ENCODE data around the gene NFATC1.

The NFATC1 gene

DNA sequence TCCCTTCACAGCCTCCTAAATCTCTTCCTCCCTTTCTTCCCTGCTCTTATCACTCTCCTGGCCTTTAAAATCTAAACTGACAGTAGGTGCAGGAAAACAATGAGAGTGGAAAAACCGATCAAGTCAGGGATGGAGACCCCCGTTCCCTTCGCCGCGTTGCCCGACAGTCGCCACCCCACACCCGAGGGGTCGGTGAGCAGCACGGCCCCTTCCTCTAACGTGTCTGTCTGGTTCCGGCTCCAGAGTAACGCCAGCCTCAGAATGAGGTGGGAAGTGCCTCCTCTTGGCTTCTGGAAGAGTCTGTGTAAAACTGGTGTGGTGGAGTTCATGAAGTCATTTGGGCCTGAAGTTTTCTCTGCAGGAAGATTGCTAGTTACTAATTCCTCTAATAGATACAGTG, 138.6 kb downstream of the NFATC1 start:
- no peak for DNase-seq (ENCODE audit: low spot score)

DNA sequence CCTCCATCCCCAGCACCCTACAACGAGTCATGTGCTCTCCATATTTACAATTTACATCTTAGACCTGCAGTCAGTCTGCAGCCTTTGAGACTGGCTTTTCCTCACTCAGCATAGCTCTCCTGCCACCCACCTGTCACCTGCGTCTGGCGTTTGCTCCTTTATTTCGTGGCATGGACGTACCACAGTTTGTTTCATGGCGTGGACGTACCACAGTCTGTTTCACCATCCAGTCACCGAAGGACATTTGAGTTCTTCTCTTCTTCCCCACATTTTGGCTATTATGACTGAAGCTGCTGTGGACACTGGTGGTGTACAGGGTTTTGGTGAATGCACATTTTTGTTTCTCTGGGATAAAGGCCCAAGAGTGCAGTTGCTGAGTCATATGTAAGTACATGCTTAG, 142.0 kb downstream of the NFATC1 start:
- no peak for DNase-seq (ENCODE audit: low spot score)

DNA sequence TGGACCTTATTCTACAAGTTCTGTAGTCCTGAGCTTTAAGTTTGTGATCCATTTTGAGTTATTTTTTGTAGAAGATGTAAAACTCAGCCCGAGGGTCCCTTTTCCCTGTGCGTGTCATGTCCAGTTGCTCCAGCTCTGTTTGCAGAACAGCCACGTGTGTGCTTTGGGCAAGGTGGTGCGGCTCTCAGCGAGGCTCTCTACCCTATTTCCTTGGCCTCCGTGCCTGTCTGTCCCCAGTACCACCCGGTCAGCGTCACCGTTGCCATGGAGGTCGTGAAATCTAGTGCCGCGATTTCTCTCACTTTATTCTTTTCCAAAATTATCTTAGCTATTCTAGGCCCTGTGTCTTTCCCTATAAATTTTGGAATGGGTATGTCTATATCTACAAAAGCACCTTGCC, 142.9 kb downstream of the NFATC1 start:
- DNase-seq (ENCODE audit: low spot score) = no peak

DNA sequence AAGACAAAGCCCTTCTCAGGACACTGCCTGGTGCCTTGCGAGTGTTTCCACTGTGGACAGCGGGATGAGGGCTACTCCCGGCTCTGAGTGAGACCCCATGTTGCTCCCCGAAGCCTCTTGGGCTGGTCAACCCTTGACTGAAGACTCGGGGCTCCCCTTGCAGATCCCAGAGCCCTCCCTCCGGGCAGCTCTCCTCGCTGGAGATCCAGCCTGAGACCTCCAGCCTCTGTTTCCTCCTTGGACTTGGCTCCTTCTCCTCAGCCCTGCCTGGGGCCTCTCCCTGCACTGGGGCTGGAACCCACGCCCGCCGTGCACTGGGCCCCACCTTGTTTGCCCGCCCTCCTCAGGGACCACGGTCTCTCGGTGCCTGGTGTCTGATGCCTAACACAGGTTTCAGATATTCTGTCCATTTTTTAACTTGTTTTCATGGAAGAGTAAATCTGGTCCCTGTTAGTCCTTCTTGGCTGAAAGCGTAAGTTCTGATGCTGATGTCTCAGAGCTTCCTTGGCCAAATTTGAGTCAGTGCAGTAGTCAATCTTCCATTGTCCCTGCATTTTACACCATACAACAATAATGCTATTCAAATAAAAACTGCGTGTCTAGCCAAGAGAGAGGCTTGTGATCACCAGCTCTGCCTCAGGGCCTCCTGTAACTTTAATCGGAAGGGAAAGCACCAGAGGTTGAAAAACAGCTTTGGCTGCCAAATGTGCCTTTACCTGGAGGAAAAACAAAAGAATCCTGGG, 144.6 kb downstream of the NFATC1 start:
- no peak for DNase-seq (ENCODE audit: low spot score)

DNA sequence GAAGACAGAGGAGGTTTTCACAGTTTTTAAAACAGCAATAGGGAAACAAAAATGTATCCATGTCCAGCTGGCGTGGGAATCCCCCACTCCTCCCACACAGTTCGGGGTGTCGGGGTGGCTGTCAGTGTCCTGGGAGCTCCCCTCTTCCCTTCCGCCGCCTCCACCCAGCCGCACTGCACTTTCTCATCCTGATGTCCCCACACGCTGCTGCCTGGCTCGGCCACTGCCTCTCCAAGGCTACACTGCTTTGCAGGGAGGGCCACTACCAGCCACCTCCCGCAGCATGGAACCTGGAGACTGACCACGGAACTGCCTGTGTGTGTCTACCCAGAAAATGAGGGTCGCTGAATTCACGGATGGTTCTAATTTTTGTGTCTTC, 145.2 kb downstream of the NFATC1 start:
- no peak for DNase-seq (ENCODE audit: low spot score)

DNA sequence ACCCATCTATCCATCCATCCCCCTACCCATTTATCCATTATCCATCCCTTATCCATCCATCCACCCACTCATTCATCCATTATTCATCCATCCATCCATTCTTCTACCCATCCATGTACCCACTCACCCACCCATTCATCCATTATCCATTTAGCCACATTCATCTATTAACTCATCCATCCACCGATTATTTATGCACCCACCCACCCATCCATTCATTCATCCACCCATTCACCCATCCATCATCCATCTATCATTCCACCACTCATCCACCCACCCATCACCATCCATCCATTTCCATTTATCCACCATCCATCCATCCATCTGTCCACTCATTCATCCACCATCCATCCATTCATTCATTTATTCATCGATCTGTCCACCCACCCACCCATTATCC, 146.5 kb downstream of the NFATC1 start:
- no peak for DNase-seq (ENCODE audit: low spot score)

DNA sequence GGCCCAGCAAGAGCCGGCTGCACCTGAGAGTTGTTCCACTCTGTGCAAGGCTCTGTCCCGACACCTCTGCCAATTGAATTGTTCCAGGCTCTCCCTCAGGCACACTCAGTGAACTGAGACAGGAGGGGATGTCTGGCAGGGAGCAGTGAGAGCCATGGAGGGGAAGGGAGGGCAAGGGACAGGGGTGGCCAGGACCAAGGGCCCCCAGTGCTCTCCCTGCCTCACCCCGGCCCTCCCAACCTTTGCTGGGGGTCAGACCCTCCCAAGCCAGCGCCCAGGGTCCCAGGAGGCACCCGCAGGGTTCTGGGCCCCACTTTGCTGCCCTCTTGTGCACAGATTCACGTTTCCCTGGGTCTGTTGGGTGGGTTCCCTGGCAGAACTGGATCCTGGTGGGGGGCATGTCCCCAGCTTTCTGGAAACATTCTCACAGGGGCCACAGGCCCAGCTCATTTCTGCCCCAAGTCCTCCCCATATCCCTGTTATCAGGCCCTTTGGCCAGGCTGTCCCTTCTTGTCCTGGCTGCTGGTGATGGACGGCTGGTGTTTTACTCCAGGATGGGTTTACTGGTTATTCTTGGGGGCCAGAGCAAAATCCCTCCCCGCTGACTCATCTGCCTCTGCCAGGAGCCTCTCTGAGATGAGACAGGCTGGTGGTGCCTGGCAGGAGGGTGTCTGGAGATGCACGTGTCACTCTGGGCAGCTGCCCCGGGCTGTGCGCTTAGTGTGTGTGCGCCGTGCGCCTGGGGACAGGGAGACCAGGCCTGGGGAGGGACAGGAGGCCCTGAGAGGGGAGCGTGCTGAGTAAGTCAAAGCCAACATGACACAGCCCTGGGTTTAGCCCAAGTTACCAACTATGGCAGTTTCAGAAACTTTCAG, 147.4 kb downstream of the NFATC1 start:
- DNase-seq (ENCODE audit: low spot score) = no peak

DNA sequence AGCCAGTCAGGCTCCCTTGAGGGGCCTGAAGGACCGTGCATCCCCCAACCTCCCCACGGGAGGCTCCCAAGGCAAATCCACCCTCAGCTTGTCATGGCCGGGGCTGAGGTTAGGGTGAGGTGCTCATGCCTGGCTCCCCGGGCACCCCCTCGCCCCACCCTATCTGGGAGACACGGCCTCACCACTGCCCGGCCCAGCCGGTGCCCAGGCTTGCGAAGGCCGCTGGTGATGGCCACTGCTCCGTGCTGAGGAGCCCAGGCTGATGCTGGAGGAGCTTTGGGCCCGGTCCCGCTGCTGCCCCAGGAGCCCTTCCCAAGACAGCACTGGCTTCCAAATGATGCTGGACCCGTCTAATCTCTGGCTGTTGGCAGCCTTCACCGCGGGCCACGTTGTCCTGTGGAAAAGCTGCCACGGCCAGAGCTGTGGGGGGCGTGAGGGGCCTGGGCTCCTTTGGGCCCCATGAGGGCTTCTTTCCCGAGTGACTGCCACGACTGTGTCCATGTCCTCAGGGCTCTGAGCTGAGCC, 148.2 kb downstream of the NFATC1 start:
- no peak for DNase-seq (ENCODE audit: low spot score)

DNA sequence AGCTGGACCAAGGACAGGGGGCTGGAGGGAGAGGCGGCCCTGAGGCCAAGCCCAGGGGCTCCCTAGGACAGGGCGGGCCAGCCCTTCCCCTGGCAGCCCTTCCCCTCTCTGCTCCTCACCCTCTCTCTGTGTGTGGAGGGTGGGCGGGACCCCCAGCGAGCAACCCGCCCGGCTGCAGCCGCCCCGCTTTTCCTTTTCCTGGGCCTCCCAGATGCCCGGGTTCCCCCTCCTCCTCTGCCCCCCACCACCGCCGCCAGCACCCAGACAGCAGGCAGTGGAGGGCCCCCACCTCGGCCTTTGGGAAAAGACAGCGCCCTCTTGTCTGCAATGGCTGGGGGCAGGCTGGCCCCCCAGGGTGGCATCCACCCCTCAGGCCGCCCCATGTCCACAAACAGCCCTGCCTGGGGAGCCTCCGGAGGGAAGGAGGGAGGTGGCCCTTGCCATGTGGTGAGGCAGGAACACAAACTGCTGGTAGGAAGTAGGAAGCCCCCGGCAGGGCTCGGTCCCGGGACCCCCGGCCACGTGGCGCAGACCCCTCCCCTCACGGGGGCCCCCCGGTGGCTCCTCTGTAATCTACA, 148.7 kb downstream of the NFATC1 start:
- no peak for DNase-seq (ENCODE audit: low spot score)

DNA sequence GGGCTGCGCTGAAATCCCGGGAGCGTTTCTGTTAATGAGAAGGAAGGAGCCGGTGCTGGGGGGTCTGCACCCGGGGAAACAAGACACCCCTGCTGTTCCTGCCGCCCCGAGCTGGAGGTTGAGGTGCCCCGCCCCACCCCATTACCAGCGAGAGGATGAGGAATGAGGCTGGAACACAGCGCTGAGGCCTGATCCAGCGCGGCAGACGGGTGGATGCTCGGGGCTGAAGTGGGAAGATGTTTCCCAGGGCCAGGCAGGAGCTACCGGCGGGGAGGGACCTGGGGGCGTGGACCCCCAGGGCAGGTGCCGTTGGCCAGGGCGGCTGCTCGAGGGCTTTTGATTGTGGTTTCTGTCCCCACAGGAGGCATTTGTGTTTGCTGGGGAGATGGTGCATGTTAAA, 149.5 kb downstream of the NFATC1 start:
- no peak for DNase-seq (ENCODE audit: low spot score)

DNA sequence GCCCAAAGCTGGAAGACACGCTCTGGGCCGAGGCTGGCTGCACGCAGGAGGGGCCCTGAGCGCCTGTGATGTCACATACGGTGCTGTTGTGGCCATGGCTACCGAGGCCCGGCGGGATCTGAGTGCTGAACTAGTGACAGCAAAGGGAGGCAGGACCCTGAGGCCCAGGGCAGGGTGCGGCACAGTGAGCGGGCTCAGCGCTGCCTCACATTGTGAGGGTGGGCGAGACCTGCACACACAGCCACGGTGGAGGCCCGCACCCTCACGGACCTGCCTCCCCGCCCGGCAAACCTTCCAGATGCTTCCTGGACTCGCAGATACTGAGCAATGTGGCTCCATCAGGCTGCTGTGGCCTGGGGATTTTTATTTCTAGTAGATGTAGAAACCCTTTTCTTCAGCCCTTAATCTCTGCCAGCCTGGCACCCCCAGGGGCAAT, 150.0 kb downstream of the NFATC1 start:
- DNase-seq (ENCODE audit: low spot score) = no peak

DNA sequence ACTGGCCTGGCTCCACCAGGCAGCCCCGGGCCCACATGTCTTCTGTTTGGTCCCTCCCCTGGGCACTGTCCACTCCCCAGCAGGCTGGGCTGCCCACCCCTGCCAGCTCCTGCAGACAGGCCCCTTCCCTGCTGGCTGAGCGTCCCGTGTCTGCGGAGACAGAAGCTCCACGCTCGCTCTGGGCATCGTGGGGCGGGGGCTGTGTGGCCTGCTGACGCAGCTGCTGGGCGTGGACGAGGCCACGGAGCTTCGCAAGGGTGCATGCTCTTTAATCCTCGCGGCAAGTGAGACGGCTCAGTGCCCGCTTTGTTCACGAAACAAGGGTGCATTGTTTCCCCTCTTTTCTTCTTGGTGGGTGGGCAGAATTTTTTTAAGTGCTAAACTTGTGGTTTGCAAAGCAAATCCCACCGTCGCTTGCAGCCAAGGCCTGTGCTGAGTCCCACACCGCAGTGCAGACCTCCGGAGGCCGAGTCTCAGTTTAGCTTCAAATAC, 151.1 kb downstream of the NFATC1 start:
- no peak for DNase-seq (ENCODE audit: low spot score)

DNA sequence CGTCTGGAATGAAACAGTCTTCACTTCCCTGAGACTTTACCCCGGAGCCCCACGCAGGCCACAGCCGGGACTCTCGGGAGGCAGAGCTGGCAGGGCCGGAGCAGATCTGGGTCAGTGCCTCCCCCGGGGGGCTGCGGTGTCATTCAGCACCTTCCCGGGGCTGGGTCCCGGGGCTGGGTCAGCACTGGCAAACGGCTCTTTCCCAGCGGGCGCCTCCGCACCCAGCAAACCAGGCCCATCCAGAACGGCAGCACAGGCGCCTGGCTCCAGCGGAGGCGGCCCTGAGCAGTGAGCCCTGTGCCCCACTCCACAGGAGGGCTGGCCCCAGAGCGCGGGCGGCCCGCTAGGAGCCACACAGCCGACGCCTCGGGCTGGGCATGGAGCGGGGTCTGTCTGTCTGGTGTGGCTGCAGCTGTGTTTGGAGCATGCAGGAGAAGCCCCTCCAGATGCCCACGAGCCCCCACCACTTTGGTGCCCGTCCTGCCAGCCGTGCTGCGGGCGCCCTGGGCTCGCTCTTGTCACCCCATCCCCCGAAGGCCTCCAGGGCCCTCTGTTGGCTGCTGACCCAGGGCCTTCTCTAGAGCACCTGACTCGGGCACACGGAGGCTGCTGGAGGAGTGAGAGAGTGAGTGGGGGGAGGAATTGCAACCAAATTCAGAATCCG, 151.8 kb downstream of the NFATC1 start:
- no peak for DNase-seq (ENCODE audit: low spot score)

DNA sequence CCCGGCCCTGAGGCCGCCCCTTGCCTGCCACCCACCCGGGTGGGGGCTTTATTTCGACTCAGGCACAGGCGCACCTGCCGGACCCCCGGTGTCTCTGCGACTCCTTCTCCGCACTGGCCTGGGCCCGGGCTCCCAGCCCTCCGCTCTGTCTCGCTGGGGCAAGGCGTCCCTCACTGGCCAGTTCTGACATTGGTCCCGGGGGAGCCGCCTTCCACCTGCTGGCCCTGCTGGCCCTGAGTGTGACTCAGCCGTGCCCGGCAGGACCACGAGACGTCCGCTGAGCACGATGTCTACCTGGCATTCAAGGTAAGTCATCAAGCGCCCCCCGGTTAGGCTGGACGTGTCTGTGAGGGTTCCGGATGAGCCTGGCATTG, 152.3 kb downstream of the NFATC1 start:
- no peak for DNase-seq (ENCODE audit: low spot score)

DNA sequence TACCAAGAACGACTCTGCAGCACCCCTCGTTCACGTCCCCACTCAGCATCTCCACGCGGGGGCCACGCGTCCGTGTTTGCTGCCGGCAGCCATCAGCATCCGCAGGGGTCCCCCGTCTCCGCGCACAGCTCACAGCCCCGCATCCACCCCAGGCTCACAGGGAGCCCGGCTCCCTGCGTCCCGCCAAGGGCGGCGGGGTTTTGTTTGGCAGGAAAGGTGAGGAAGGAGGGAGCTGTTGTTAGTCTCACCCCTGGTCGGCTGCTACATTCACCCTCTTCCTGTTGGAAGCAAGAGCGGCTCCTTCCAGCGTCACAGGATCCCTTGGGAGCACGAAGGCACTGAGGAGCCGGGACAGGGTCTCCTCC, 152.9 kb downstream of the NFATC1 start:
- no peak for DNase-seq (ENCODE audit: low spot score)

DNA sequence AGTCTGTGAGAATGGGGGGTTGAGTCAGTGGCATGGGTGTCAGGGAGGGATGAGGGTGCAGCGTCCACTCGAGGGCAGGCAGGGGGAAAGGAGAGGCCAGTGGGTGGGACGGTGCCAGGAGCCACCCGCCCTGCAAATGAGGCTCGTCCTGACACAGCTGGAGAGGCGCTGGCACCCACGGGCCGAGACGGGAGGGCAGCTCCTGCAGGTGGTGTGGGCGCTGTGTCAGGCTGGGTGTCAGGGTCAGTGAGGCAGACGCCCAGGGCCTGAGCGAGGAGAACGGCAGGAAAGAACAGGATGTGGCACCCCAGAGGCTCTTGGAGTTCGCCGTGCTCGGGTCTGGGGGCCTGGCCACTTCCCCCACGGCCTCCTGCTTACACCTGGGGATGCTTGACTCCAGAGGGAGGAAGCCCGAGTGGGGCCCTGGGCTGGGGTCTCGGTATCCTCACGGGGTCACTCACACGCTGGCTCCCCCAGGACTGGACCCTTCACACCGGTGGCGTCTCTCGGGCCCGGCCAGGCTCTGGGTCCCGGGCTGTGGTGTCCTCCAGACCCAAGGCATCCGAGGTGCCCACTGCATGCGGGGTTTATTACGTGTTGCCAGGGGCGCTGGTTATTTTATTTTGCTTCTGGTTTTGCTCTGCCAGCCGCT, 153.4 kb downstream of the NFATC1 start:
- DNase-seq (ENCODE audit: low spot score) = no peak

DNA sequence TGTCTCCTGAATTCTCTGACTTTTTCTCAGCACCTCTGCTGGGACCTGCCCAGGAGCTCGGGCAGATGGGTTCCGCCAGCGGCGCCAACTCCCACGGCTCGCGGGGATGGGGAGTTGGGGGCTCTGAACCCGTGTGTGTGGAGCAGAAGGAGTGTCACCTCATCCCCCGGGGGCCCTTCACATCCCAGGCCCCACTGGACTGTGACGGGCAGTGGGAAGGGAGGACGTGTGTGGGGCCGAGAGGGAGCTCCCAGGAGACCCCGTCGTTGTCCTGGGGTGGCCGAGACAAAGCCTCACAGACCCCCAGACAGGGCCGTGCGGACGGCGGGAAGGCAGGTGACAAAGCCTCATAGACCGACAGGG, 153.9 kb downstream of the NFATC1 start:
- no peak for DNase-seq (ENCODE audit: low spot score)

DNA sequence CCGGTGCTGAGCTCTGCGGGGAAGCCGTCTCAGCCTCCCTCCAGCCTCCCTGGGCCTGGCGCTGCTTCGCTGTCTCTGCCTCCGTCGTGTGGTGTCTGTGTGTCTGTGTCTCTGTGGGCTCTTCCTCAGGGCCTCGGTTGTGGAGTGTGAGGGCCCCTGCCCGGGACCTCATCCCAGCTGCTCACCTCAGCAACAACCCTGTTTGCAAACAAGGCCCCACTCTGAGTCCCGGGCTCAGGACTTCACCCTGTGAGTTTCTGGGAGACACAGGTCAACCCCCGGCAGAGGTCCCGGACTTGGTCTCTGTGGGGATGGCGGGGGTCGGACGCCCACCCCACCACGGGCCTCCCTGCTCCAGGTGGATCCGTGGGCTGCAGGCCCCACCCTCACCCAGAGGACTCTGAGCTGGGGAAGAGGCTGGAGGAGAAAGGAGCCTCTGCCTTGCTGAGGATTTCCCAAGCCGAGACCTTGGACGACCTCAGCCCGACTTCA, 156.5 kb downstream of the NFATC1 start:
- no peak for DNase-seq (ENCODE audit: low spot score)

DNA sequence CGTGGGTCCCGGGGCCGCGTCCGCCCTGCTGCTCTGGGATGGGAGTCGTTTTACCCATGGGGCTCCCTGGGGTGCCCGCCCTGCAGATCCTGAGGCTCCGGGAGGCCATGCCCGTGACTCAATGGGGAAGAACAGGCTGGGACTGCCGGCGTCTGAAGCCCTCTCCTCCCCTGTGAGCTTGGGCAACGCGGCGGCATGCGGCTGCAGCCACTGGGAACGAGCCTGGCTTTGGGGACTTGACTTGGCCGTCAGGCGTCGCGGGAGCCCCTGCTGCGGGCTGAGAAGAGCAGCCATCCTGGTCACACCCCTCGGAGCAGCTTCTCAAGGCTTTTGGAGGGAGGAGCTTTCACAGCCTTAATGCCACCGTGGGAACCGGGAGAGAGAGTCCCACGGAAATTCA, 157.0 kb downstream of the NFATC1 start:
- DNase-seq (ENCODE audit: low spot score) = no peak

DNA sequence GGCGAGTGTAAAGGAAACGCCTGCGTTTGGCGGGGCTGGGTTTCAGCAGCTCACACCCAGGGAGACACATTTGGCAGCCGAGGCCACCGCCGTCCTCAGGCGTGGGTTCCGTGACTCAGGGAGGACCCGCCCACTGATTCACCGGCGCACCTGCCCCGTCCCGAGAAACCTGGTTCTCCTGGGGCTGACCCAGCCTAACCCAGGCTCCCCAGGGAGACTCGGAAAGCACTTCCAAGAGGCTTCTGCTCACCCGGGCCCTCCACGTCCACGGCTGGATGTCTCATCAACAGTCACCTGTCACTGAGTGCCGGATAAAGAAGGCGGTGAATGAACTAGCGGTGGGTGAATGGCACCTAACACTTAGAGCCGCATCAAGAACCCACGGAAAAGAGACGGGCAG, 157.4 kb downstream of the NFATC1 start:
- DNase-seq (ENCODE audit: low spot score) = no peak

DNA sequence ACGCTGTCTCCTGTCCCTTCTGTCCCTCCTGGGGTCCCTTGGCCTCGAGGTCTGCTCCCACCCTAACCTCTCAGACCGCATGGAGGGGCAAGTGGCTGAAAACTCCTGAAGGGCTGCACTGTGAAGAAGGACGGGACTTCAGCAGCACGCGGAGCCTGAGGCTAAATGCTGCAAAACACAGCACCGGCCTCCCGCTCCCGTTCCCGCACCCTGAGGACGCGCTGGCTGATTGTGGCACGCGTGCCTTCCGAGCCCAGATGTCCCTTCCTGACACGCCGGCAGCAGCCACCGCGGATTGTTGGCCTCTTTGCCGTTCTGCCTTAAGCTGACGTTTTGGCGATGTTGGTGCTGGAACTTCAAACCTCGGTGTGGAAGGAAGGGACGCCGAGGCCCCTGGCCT, 158.0 kb downstream of the NFATC1 start:
- no peak for DNase-seq (ENCODE audit: low spot score)
